Prostate gland (tissue), 2 donors: ENCODE results near the gene GNG4. TPM values are rescaled to one million over a fixed set of nuclear protein-coding genes. Genes with fewer than 3 reads are reported as not detected.

Experiments used
- DNase-seq: peaks from one replicate; pipeline ENCODE4 v3.0.0-alpha.2; 2019; ENCODE audit warnings: low spot score
- H3K27ac ChIP-seq, 2 donors: fragments of 200-600 bp; sonication (generic); 2 replicates each; pipeline ENCODE4 v1.5.1; 2017 to 2019
- H3K27me3 ChIP-seq: fragments of 200-600 bp; sonication (generic); replicated peaks from 2 replicates; pipeline ENCODE4 v1.5.1; 2019; ENCODE audit not compliant: insufficient read depth
- H3K36me3 ChIP-seq, 2 donors: fragments of 200-600 bp; sonication (generic); 1 replicate in 1 of 2; 2 replicates in 1 of 2; pipeline versions ENCODE4 v1.5.1 to v1.8.1; 2017 to 2019
- H3K4me1 ChIP-seq: fragments of 200-600 bp; sonication (generic); replicated peaks from 2 replicates; pipeline ENCODE4 v1.5.1; 2019
- H3K4me3 ChIP-seq, 2 donors: fragments of 200-600 bp; sonication (generic); 2 replicates each; pipeline ENCODE4 v1.5.1; 2017 to 2019
- H3K9me3 ChIP-seq: fragments of 200-600 bp; sonication (generic); 2 replicates; pipeline ENCODE4 v1.5.1; 2017
- POLR2A ChIP-seq: fragments of 450-650 bp; IDR thresholded peaks from one replicate; pipeline ENCODE4 v1.6.1; 2016; ENCODE audit warnings: antibody characterized with exemption, mild to moderate bottlenecking
- POLR2AphosphoS5 ChIP-seq: sonication (generic); formaldehyde crosslinking; IDR thresholded peaks from one replicate; pipeline ENCODE4 v1.6.1; 2017; ENCODE audit warnings: antibody characterized with exemption
- WGBS: methylation state at CpG from one replicate; pipeline ENCODE4 v1.1.5; 2018; 5-methylcytosine and 5-hydroxymethylcytosine counted together
- intact Hi-C: fragments of 100-400 bp; cut with DNase I; formaldehyde crosslinking; loops from one replicate; pipeline ENCODE4 v1.14.2; 2022
- total RNA-seq, 2 donors: library from RNA; depleted of rRNA; stranded (reverse); fragments of >200 nt; gene quantifications; one replicate each; pipeline ENCODE4 v1.1.0, GENCODE V29; 2016
- TF ChIP-seq, protein P1 (sequence below), 4 experiments: fragments of 200-600 bp in 2 of 4; fragments of 450-650 bp in 2 of 4; sonication (generic) in 2 of 4; IDR thresholded peaks; 1 replicate in 3 of 4; 2 replicates in 1 of 4; pipeline ENCODE4 v1.5.1; 2016 to 2019; ENCODE audit warnings: antibody characterized with exemption in 4 of 4, mild to moderate bottlenecking in 2 of 4, moderate library complexity in 2 of 4

GNG4 gene
- total RNA-seq, 2 donors from 2014 or later = 9.4 to 47.7 TPM

DNA sequence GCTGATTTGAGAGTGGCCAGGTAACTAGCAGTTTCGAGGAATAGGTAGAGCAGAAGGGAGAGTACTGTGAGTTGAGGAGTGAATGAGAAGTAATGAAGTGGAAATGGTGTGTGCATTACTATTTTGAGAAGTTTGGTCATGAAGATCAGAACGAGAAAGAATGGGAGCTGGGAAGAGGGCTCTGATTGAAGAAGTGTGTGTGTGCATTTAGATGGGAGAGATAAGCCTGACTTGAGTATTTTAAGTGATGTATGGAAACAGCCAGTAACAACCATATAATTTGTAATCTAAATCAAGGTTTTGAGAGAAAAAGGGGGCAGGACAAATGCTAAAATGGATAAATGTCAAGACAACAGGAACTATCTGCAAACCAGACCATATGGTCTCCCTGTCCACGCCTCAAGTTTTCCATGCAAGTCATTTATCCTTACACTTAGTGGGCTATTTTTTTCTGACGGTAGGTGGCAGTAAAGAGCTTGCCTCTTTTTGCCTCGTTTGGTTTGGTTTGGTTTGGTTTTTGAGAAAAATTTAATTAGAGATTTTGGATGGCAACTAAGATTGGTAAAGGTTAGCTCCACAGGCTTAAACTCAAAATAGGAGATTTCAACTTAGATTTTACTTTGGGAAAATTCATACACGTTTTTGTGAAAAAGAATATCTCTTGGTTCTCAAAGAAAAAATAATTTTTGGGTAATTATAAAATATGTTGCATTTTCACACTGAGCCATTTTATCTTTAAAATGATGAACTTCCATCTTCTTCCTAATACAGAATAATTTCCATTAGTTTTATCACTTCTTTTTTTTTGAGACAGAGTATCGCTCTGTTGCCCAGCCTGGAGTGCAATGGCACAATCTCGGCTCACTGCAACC lies 135.9 kb downstream of the GNG4 start:
- Histone ChIP-seq H3K9me3 (no peaks in the 10 kb centered on the region), H3K4me3 (no peak overlapping the region), H3K4me1 (no peaks in the 10 kb centered on the region), H3K27ac (peak overlapping the region in 1 of 2 donors; percentile 21), H3K36me3 (no peaks in the 10 kb centered on the region), H3K27me3 (no peaks in the 10 kb centered on the region)
- intact Hi-C loops = loop anchor here (5.0 kb wide), 2 partner anchors 274 to 459 kb away; no protein-coding TSS in a partner anchor
- TF ChIP-seq POLR2AphosphoS5 = peak; percentile 61
- no peak for TF ChIP-seq POLR2A
- TF ChIP-seq, protein P1, sequence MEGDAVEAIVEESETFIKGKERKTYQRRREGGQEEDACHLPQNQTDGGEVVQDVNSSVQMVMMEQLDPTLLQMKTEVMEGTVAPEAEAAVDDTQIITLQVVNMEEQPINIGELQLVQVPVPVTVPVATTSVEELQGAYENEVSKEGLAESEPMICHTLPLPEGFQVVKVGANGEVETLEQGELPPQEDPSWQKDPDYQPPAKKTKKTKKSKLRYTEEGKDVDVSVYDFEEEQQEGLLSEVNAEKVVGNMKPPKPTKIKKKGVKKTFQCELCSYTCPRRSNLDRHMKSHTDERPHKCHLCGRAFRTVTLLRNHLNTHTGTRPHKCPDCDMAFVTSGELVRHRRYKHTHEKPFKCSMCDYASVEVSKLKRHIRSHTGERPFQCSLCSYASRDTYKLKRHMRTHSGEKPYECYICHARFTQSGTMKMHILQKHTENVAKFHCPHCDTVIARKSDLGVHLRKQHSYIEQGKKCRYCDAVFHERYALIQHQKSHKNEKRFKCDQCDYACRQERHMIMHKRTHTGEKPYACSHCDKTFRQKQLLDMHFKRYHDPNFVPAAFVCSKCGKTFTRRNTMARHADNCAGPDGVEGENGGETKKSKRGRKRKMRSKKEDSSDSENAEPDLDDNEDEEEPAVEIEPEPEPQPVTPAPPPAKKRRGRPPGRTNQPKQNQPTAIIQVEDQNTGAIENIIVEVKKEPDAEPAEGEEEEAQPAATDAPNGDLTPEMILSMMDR (IDR thresholded peaks at IDR 0.05) = peak; percentile 84 to 92 (median 86)
- 34% methylated on average over 8 of the region's 8 CpGs for WGBS
- DNase-seq = peak; percentile 67

DNA sequence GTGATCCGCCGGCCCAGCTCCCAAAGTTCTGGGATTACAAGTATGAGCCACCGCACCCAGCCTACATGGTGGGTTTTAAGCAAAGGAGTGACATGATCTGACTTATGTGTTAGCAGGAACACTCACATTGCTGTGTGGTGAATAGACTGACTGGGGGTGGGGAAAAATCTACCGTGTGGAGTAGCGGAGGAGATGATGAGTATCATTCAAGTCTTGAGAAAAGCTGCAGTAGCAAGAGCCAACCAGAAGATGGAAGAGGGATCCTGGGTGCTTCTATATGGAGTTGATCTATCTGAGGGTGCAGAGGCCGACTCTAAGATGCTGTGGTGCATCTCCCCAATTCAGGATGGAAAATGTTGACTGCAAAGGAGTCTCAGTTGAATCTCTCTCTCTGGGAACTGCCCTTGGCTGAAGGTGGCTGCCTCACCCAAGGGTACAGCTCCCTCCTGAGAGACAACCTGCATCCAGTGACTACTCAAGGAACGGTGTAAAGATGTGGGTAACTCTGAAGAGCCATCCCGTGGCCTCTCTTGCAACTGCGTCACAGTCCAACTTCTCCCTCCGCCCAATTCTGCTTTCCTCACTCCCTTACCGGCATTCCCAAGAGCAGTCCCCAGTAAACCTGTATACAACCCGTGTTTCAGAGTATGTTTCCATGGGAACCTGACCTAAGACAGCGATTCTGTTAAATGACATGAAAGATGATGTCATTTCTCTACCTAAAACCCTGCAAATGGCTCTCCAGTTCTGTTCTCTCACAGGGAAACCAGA lies 137.9 kb downstream of the GNG4 start:
- H3K4me3 ChIP-seq = no peak overlapping the region
- 74% methylated on average over 13 of the region's 13 CpGs for WGBS
- no peaks in the 10 kb centered on the region for H3K9me3 ChIP-seq
- no peaks in the 10 kb centered on the region for H3K4me1 ChIP-seq
- H3K27ac ChIP-seq = no peak overlapping the region
- TF ChIP-seq POLR2A (no peak), POLR2AphosphoS5 (no peak)
- TF ChIP-seq, protein P1 (IDR thresholded peaks at IDR 0.05) = no peak
- no peak for DNase-seq
- no peaks in the 10 kb centered on the region for H3K27me3 ChIP-seq
- intact Hi-C loops = loop anchor here (5.0 kb wide), 2 partner anchors 276 to 461 kb away; no protein-coding TSS in a partner anchor
- H3K36me3 ChIP-seq = no peaks in the 10 kb centered on the region

DNA sequence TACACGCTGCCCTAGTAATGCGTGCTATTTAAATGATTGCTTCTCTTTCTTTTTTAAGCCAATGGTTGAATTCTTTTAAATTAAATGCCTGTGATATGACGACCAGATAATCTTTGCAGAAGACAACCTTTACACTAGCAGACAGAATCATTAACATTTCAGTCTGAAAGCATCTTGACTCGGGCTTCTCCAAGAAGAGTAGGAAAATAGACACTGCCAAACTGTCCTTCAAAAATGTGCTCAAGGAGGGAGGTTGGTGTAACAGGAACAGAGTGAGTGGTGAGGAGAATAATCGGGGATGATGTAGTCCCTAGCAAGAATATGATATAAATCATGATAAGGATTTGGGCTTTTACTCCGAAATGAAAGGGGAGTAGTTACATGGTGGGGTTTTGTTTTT lies 138.8 kb downstream of the GNG4 start:
- no peaks in the 10 kb centered on the region for H3K9me3 ChIP-seq
- intact Hi-C loops = loop anchor here (5.0 kb wide), 2 partner anchors 276 to 461 kb away; no protein-coding TSS in a partner anchor
- H3K4me1 ChIP-seq = no peaks in the 10 kb centered on the region
- DNase-seq = no peak
- WGBS = 43% methylated on average over 6 of the region's 6 CpGs
- H3K4me3 ChIP-seq = no peak overlapping the region
- H3K36me3 ChIP-seq = no peaks in the 10 kb centered on the region
- no peaks in the 10 kb centered on the region for H3K27me3 ChIP-seq
- H3K27ac ChIP-seq = no peak overlapping the region
- TF ChIP-seq, protein P1 (IDR thresholded peaks at IDR 0.05) = no peak
- no peak for TF ChIP-seq POLR2AphosphoS5
- no peak for TF ChIP-seq POLR2A

DNA sequence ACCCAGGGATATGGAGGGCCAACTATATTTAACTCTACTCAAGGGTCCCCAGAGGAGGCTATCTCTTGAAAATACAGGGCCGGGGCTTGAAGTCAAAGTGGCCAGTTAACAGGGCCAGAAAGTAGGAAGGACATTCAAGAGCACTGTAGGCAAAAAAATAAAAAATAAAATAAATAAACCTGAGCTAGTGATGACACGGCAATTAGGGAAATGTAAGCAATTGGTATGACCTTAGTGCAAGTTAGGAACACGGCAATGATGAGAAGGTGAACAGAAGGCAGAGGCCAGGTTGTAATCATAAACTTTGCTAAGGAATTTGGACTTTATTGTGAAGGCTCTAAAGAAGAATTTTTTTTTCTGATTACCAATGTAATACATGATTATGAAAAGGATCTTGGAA lies 142.0 kb downstream of the GNG4 start:
- TF ChIP-seq POLR2A (no peak), POLR2AphosphoS5 (no peak)
- TF ChIP-seq, protein P1 (IDR thresholded peaks at IDR 0.05) = no peak
- no peak for DNase-seq
- Histone ChIP-seq H3K36me3 (no peaks in the 10 kb centered on the region), H3K27me3 (no peaks in the 10 kb centered on the region), H3K27ac (no peak overlapping the region), H3K4me1 (no peaks in the 10 kb centered on the region), H3K9me3 (no peaks in the 10 kb centered on the region), H3K4me3 (no peak overlapping the region)
- 81% methylated on average over 3 of the region's 3 CpGs for WGBS
- intact Hi-C loops = loop anchor here (10.0 kb wide), 2 partner anchors 357 to 903 kb away; partner anchors contain the start of gene LYST
